WTC11 (cell line): ENCODE measurements around the gene YLPM1.

ENCODE experiments used
- CREB1 ChIP-seq: sonication (generic); formaldehyde crosslinking; IDR thresholded peaks from 2 replicates; pipeline ENCODE4 v1.8.0; 2023; ENCODE audit warnings: mild to moderate bottlenecking, missing genetic modification reagents
- CREM ChIP-seq: sonication (generic); formaldehyde crosslinking; IDR thresholded peaks from 2 replicates; pipeline ENCODE4 v1.8.1; 2022; ENCODE audit warnings: mild to moderate bottlenecking, missing genetic modification reagents, moderate library complexity
- JUN ChIP-seq: sonication (generic); formaldehyde crosslinking; IDR thresholded peaks from 2 replicates; pipeline ENCODE4 v1.8.0; 2023; ENCODE audit warnings: mild to moderate bottlenecking, missing genetic modification reagents
- OVOL2 ChIP-seq: fragments of 250-450 bp; sonication (Bioruptor Pico); IDR thresholded peaks from 2 replicates; pipeline ENCODE4 v1.9.0; 2021; ENCODE audit warnings: mild to moderate bottlenecking, borderline replicate concordance
- SMAD3 ChIP-seq: sonication (generic); formaldehyde crosslinking; IDR thresholded peaks from 2 replicates; pipeline ENCODE4 v1.8.0; 2022; ENCODE audit warnings: missing genetic modification reagents, mild to moderate bottlenecking, borderline replicate concordance
- ZNF121 ChIP-seq: sonication (generic); formaldehyde crosslinking; IDR thresholded peaks from 2 replicates; pipeline ENCODE4 v1.8.0; 2023; ENCODE audit warnings: missing genetic modification reagents
- TF ChIP-seq, protein P1 (sequence below): fragments of 200-600 bp; IDR thresholded peaks from 2 replicates; pipeline ENCODE4 v1.8.0; 2022; ENCODE audit warnings: antibody characterized with exemption
- TF ChIP-seq, protein P2 (sequence below): sonication (generic); formaldehyde crosslinking; IDR thresholded peaks from 2 replicates; pipeline ENCODE4 v1.8.1; 2023; ENCODE audit warnings: mild to moderate bottlenecking, missing genetic modification reagents
- TF ChIP-seq, protein P3 (sequence below): sonication (generic); formaldehyde crosslinking; conservative IDR thresholded peaks from 2 replicates; pipeline ENCODE4 v1.8.1; 2022; ENCODE audit warnings: mild to moderate bottlenecking, missing genetic modification reagents
- TF ChIP-seq, protein P4 (sequence below): sonication (generic); formaldehyde crosslinking; IDR thresholded peaks from 2 replicates; pipeline ENCODE4 v1.8.0; 2022; ENCODE audit warnings: mild to moderate bottlenecking, missing genetic modification reagents

- TF ChIP-seq, protein P1, sequence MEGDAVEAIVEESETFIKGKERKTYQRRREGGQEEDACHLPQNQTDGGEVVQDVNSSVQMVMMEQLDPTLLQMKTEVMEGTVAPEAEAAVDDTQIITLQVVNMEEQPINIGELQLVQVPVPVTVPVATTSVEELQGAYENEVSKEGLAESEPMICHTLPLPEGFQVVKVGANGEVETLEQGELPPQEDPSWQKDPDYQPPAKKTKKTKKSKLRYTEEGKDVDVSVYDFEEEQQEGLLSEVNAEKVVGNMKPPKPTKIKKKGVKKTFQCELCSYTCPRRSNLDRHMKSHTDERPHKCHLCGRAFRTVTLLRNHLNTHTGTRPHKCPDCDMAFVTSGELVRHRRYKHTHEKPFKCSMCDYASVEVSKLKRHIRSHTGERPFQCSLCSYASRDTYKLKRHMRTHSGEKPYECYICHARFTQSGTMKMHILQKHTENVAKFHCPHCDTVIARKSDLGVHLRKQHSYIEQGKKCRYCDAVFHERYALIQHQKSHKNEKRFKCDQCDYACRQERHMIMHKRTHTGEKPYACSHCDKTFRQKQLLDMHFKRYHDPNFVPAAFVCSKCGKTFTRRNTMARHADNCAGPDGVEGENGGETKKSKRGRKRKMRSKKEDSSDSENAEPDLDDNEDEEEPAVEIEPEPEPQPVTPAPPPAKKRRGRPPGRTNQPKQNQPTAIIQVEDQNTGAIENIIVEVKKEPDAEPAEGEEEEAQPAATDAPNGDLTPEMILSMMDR, result no peak
- no peak for TF ChIP-seq OVOL2 (CRISPR knock-in tag)
- TF ChIP-seq, protein P2, sequence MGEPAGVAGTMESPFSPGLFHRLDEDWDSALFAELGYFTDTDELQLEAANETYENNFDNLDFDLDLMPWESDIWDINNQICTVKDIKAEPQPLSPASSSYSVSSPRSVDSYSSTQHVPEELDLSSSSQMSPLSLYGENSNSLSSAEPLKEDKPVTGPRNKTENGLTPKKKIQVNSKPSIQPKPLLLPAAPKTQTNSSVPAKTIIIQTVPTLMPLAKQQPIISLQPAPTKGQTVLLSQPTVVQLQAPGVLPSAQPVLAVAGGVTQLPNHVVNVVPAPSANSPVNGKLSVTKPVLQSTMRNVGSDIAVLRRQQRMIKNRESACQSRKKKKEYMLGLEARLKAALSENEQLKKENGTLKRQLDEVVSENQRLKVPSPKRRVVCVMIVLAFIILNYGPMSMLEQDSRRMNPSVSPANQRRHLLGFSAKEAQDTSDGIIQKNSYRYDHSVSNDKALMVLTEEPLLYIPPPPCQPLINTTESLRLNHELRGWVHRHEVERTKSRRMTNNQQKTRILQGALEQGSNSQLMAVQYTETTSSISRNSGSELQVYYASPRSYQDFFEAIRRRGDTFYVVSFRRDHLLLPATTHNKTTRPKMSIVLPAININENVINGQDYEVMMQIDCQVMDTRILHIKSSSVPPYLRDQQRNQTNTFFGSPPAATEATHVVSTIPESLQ (CRISPR knock-in tag), result no peak
- TF ChIP-seq, protein P3, sequence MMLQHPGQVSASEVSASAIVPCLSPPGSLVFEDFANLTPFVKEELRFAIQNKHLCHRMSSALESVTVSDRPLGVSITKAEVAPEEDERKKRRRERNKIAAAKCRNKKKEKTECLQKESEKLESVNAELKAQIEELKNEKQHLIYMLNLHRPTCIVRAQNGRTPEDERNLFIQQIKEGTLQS (CRISPR knock-in tag), result no peak
- no peak for TF ChIP-seq CREB1 (CRISPR knock-in tag)
- TF ChIP-seq JUN (CRISPR knock-in tag), result no peak
- TF ChIP-seq SMAD3, result no peak
- no peak for TF ChIP-seq CREM (CRISPR knock-in tag)
- no peak for TF ChIP-seq ZNF121
- TF ChIP-seq, protein P4, sequence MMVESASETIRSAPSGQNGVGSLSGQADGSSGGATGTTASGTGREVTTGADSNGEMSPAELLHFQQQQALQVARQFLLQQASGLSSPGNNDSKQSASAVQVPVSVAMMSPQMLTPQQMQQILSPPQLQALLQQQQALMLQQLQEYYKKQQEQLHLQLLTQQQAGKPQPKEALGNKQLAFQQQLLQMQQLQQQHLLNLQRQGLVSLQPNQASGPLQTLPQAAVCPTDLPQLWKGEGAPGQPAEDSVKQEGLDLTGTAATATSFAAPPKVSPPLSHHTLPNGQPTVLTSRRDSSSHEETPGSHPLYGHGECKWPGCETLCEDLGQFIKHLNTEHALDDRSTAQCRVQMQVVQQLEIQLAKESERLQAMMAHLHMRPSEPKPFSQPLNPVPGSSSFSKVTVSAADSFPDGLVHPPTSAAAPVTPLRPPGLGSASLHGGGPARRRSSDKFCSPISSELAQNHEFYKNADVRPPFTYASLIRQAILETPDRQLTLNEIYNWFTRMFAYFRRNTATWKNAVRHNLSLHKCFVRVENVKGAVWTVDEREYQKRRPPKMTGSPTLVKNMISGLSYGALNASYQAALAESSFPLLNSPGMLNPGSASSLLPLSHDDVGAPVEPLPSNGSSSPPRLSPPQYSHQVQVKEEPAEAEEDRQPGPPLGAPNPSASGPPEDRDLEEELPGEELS, result no peak
Measured at GRCh38 chr14:74875204-74875603, 112.1 kb downstream of the YLPM1 start.
